ENCODE measurements around the gene TSPYL1. TPM values are rescaled to one million over a fixed set of nuclear protein-coding genes. Genes with fewer than 3 reads are reported as not detected.

Gene TSPYL1
- total RNA-seq, 1 experiment from 2014 or later, result 73.1 TPM

- H3K27me3 ChIP-seq (ENCODE audit: insufficient read depth, low read depth), result no peaks in the 10 kb centered on the region
- CTCF ChIA-PET, result no interaction called here
- BruUV-seq (replicated peaks), result no TSS peak
- POLR2A ChIA-PET (ENCODE audit: unreplicated experiment), result no interaction called here
- TF ChIP-seq EZH2 (IDR thresholded peaks at IDR 0.05; ENCODE audit: low read depth) (no peak), CTCF (conservative IDR thresholded peaks at IDR 0.05) (no peak)
- peak overlapping the region; percentile 82 for H3K4me3 ChIP-seq
- peak overlapping the region; percentile 97 for H2AFZ ChIP-seq
- 0 out of 2 replicates have a peak, but pooled peaks cover 4% of the 10 kb centered on the region for H3K36me3 ChIP-seq (ENCODE audit: low read depth)
- H3K4me2 ChIP-seq, result peak overlapping the region; percentile 94
- H4K20me1 ChIP-seq (ENCODE audit: insufficient read depth), result no peaks in the 10 kb centered on the region
- H3K4me1 ChIP-seq (replicated peaks; ENCODE audit: insufficient read depth), result peaks cover 46% of the 10 kb centered on the region
- H3F3A ChIP-seq (ENCODE audit: insufficient read depth, low read depth), result no peaks in the 10 kb centered on the region
- H3K27ac ChIP-seq, result no peak overlapping the region
- no peaks in the 10 kb centered on the region for H3K9me3 ChIP-seq (ENCODE audit: insufficient read depth, low read depth)
- intact Hi-C loops (cut with micrococcal nuclease; ENCODE audit: unreplicated experiment), result no loop called here
- no peak for DNase-seq
- H3K9me2 ChIP-seq (ENCODE audit: insufficient read depth), result no peaks in the 10 kb centered on the region
- H3K79me2 ChIP-seq (ENCODE audit: low read depth), result peaks cover 41% of the 10 kb centered on the region
These were observed 26.6 kb downstream of the TSPYL1 start for GRCh38 chr6:116253188-116253504.

GRCh38 chr6:116251568-116252384 is 28.0 kb downstream of the TSPYL1 start:
- no TSS peak for BruUV-seq (replicated peaks)
- Histone ChIP-seq H3K4me1 (replicated peaks; ENCODE audit: insufficient read depth) (peaks cover 46% of the 10 kb centered on the region), H3F3A (ENCODE audit: insufficient read depth, low read depth) (no peaks in the 10 kb centered on the region), H3K36me3 (ENCODE audit: low read depth) (0 out of 2 replicates have a peak, but pooled peaks cover 4% of the 10 kb centered on the region), H3K9me2 (ENCODE audit: insufficient read depth) (no peaks in the 10 kb centered on the region), H3K4me3 (no peak overlapping the region), H2AFZ (no peak overlapping the region), H3K79me2 (ENCODE audit: low read depth) (peaks cover 41% of the 10 kb centered on the region), H3K9me3 (ENCODE audit: insufficient read depth, low read depth) (no peaks in the 10 kb centered on the region), H3K4me2 (peak overlapping the region; percentile 94), H3K27me3 (ENCODE audit: insufficient read depth, low read depth) (no peaks in the 10 kb centered on the region), H4K20me1 (ENCODE audit: insufficient read depth) (no peaks in the 10 kb centered on the region), H3K27ac (no peak overlapping the region)
- no peak for DNase-seq
- intact Hi-C loops (cut with micrococcal nuclease; ENCODE audit: unreplicated experiment), result no loop called here
- TF ChIP-seq CTCF (conservative IDR thresholded peaks at IDR 0.05) (no peak), EZH2 (IDR thresholded peaks at IDR 0.05; ENCODE audit: low read depth) (no peak)
- ChIA-PET POLR2A (ENCODE audit: unreplicated experiment) (interaction anchor here (0.6 kb wide), 2 partner anchors 28 to 466 kb away, joined by 3 read pairs; partner anchors contain the start of gene TSPYL1), CTCF (no interaction called here)

- TF ChIP-seq CTCF (conservative IDR thresholded peaks at IDR 0.05), result no peak
- TF ChIP-seq EZH2 (IDR thresholded peaks at IDR 0.05; ENCODE audit: low read depth), result no peak
- Histone ChIP-seq H3K27ac (no peak overlapping the region), H2AFZ (no peak overlapping the region), H4K20me1 (ENCODE audit: insufficient read depth) (no peaks in the 10 kb centered on the region), H3K4me3 (no peak overlapping the region), H3K27me3 (ENCODE audit: insufficient read depth, low read depth) (no peaks in the 10 kb centered on the region), H3K9me2 (ENCODE audit: insufficient read depth) (no peaks in the 10 kb centered on the region), H3K36me3 (ENCODE audit: low read depth) (0 out of 2 replicates have a peak, but pooled peaks cover 4% of the 10 kb centered on the region), H3K9me3 (ENCODE audit: insufficient read depth, low read depth) (no peaks in the 10 kb centered on the region), H3K79me2 (ENCODE audit: low read depth) (peaks cover 25% of the 10 kb centered on the region), H3K4me1 (replicated peaks; ENCODE audit: insufficient read depth) (peaks cover 40% of the 10 kb centered on the region), H3K4me2 (no peak overlapping the region), H3F3A (ENCODE audit: insufficient read depth, low read depth) (no peaks in the 10 kb centered on the region)
- no peak for DNase-seq
- intact Hi-C loops (cut with micrococcal nuclease; ENCODE audit: unreplicated experiment), result no loop called here
- ChIA-PET POLR2A (ENCODE audit: unreplicated experiment) (no interaction called here), CTCF (no interaction called here)
- BruUV-seq (replicated peaks), result no TSS peak
These were observed 31.2 kb downstream of the TSPYL1 start for GRCh38 chr6:116248577-116248976.
